Measurements from ENCODE around the gene ACAP3.
A peak's percentile ranks its signal among the peaks of the same experiment; 100 is the strongest.

Gene ACAP3

GRCh38 chr1:1307923-1308755 lies at the start of gene ACAP3, which contains the start of gene PUSL1:
TSS of gene ACAP3 (minus strand) at chr1:1307930. CDS start at chr1:1307815, 115 bp downstream.
TSS of gene PUSL1 (plus strand) at chr1:1308597. CDS start at chr1:1308644, 47 bp downstream.
- DNase-seq (ENCODE audit: low spot score): peak; percentile 94

- DNase-seq (ENCODE audit: low spot score): peak; percentile 8
Observed at GRCh38 chr1:1356796-1357401, 49.2 kb upstream of the ACAP3 start.

GRCh38 chr1:1356166-1356795 lies 48.6 kb upstream of the ACAP3 start:
- peak; percentile 10 for DNase-seq (ENCODE audit: low spot score)

- DNase-seq (ENCODE audit: low spot score): no peak
Observed at GRCh38 chr1:1355416-1355815, 47.7 kb upstream of the ACAP3 start.

- DNase-seq (ENCODE audit: low spot score): no peak
Observed at GRCh38 chr1:1354271-1355247, 46.8 kb upstream of the ACAP3 start.

- DNase-seq (ENCODE audit: low spot score): no peak
Observed at GRCh38 chr1:1353389-1354151, 45.8 kb upstream of the ACAP3 start.

GRCh38 chr1:1352786-1353388 lies 45.2 kb upstream of the ACAP3 start:
- no peak for DNase-seq (ENCODE audit: low spot score)

GRCh38 chr1:1351511-1352427 lies 44.0 kb upstream of the ACAP3 start:
- DNase-seq (ENCODE audit: low spot score): no peak

GRCh38 chr1:1349256-1350012 lies 41.7 kb upstream of the ACAP3 start, which contains the start of gene DVL1:
TSS of gene DVL1 (minus strand) at chr1:1349418. CDS start at chr1:1349065, 353 bp downstream.
- peak; percentile 91 for DNase-seq (ENCODE audit: low spot score)

- no peak for DNase-seq (ENCODE audit: low spot score)
Observed at GRCh38 chr1:1348420-1349255, 40.9 kb upstream of the ACAP3 start.

GRCh38 chr1:1347663-1348419 lies 40.1 kb upstream of the ACAP3 start:
- DNase-seq (ENCODE audit: low spot score): peak; percentile 80

GRCh38 chr1:1347026-1347595 lies 39.4 kb upstream of the ACAP3 start:
- DNase-seq (ENCODE audit: low spot score): no peak

GRCh38 chr1:1346501-1346890 lies 38.8 kb upstream of the ACAP3 start:
- no peak for DNase-seq (ENCODE audit: low spot score)

- DNase-seq (ENCODE audit: low spot score): no peak
Observed at GRCh38 chr1:1345860-1346500, 38.2 kb upstream of the ACAP3 start.

GRCh38 chr1:1345384-1345783 lies 37.7 kb upstream of the ACAP3 start:
- no peak for DNase-seq (ENCODE audit: low spot score)
